HUES48 (cell line): ENCODE results near the gene NPIPA1.
"Not testable (repeated sequence)": the region's sequence is repeated elsewhere in the genome, so short reads cannot be mapped to it uniquely, and the experiment has no call there.

Experiments used
- H3K27ac ChIP-seq: one replicate; pipeline ENCODE4 v1.7.0; 2013; ENCODE audit warnings: low read depth, low read length, inconsistent platforms
- H3K27me3 ChIP-seq: 2 replicates; pipeline ENCODE4 v1.6.1; 2013; ENCODE audit warnings: mild to moderate bottlenecking, low read length; ENCODE audit not compliant: control insufficient read depth, insufficient read depth
- H3K36me3 ChIP-seq: 2 replicates; pipeline ENCODE4 v1.6.1; 2013; ENCODE audit warnings: low read length; ENCODE audit not compliant: control insufficient read depth, insufficient read depth
- H3K4me1 ChIP-seq: 2 replicates; pipeline ENCODE4 v1.6.1; 2013; ENCODE audit warnings: mild to moderate bottlenecking, low read length; ENCODE audit not compliant: control insufficient read depth, insufficient read depth
- H3K4me3 ChIP-seq: 2 replicates; pipeline ENCODE4 v1.5.1; 2013; ENCODE audit warnings: mild to moderate bottlenecking, low read depth, low read length
- H3K9ac ChIP-seq: 2 replicates; pipeline ENCODE4 v1.6.1; 2013; ENCODE audit warnings: mild to moderate bottlenecking, low read depth, low read length, moderate library complexity
- H3K9me3 ChIP-seq: 2 replicates; pipeline ENCODE4 v1.6.1; 2013; ENCODE audit warnings: low read length; ENCODE audit not compliant: control insufficient read depth, insufficient read depth

Gene NPIPA1

DNA sequence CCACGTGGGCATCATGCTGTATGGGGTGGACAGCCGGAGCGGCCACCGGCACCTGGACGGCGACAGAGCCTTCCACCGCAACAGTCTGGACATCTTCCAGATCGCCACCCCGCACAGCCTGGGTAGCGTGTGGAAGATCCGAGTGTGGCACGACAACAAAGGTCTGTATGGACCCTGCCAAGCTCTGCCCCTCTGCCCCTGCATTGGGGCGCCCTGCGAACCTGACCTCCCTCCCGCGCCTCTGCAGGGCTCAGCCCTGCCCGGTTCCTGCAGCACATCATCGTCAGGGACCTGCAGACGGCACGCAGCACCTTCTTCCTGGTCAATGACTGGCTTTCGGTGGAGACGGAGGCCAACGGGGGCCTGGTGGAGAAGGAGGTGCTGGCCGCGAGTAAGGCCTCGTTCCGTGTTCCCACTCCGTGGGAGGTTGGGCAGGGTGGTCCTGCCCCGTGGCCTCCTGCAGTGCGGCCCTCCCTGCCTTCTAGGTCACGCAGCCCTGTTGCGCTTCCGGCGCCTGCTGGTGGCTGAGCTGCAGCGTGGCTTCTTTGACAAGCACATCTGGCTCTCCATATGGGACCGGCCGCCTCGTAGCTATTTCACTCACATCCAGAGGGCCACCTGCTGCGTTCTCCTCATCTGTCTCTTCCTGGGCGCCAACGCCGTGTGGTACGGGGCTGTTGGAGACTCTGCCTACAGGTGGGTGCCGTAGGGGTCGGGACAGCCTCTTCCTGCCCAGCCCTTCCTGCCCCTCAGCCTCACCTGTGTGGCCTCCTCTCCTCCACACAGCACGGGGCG is 4.5 kb upstream of the NPIPA1 start:
- H3K27me3 ChIP-seq, H3K9ac ChIP-seq, H3K4me3 ChIP-seq, H3K4me1 ChIP-seq, H3K36me3 ChIP-seq, H3K27ac ChIP-seq, H3K9me3 ChIP-seq: not testable (repeated sequence)

DNA sequence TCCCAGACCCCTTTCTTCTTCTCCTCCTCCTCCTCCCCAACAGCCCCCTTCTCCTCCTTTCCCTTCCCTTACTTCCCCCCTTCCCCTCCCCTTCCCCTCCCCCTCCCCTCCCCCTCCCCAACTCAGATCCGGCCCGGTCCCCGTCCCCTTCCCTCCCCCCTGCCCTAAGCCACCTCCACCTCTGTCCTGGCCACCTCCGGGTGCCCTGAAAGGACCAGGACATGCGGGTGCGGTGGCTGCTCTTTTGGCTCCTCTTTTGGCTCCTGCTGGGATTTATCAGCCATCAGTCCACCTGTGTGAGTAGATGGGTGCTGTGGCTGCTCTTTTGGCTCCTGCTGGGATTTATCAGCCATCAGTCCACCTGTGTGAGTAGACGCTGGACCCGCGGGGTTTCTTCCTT is 751 bp downstream of the NPIPA1 start:
- H3K36me3 ChIP-seq, H3K9ac ChIP-seq, H3K27me3 ChIP-seq, H3K4me3 ChIP-seq, H3K27ac ChIP-seq, H3K9me3 ChIP-seq, H3K4me1 ChIP-seq: not testable (repeated sequence)

DNA sequence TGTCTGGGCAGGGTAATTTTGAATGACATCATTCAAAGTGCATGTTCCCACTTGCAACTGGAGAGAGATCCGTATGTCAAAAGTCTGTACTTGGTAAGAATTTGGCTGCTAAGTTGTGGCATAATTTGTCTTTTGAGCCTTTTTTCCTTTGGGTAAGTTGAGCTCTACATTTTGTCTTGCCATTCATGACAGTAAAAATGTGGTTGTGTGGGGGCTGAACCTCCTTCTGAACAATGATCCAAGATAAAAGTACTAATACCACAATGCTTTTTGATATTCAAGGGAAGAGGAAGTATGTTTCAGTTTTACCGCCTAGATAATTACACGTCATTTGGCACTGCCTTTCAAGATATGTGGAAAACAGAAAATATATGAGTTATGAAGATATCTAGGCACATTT is 5.4 kb downstream of the NPIPA1 start:
- H3K9ac ChIP-seq, H3K9me3 ChIP-seq, H3K27ac ChIP-seq, H3K4me3 ChIP-seq, H3K36me3 ChIP-seq, H3K27me3 ChIP-seq, H3K4me1 ChIP-seq: not testable (repeated sequence)

DNA sequence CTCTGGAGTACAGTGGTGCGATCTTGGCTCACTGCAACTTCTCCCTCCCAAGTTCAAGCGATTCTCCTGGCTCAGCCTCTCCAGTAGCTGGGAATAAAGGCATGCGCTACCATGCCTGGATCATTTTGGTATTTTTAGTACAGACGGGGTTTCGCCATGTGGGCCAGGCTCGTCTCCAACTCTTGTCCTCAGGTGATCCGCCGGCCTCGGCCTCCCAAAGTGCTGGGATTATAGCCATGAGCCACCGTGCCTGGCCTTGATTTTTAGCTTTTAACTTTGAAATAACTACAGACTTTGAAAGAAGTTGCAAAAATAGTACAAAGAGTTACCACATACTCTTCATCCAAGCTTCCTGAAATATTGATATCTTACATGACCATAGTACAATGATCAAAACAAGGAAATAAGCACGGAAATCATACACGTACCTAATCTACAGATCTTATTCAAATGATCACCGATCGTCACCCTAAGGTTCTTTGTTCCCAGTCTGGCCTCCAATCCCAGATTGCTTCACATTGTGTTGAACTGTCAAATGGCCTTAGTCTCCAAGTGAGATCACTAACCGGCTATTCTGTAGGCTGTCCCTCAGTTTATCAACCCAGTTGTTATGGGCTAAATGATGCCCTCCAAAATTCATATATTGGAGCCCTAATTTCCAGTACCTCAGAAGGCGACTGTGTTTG is 18.4 kb downstream of the NPIPA1 start:
- no peaks in the 10 kb centered on the region for H3K36me3 ChIP-seq
- H3K9ac ChIP-seq, result no peak overlapping the region
- H3K4me3 ChIP-seq, result no peak overlapping the region
- no peaks in the 10 kb centered on the region for H3K27me3 ChIP-seq
- no peaks in the 10 kb centered on the region for H3K4me1 ChIP-seq
- no peak overlapping the region for H3K27ac ChIP-seq
- no peaks in the 10 kb centered on the region for H3K9me3 ChIP-seq

DNA sequence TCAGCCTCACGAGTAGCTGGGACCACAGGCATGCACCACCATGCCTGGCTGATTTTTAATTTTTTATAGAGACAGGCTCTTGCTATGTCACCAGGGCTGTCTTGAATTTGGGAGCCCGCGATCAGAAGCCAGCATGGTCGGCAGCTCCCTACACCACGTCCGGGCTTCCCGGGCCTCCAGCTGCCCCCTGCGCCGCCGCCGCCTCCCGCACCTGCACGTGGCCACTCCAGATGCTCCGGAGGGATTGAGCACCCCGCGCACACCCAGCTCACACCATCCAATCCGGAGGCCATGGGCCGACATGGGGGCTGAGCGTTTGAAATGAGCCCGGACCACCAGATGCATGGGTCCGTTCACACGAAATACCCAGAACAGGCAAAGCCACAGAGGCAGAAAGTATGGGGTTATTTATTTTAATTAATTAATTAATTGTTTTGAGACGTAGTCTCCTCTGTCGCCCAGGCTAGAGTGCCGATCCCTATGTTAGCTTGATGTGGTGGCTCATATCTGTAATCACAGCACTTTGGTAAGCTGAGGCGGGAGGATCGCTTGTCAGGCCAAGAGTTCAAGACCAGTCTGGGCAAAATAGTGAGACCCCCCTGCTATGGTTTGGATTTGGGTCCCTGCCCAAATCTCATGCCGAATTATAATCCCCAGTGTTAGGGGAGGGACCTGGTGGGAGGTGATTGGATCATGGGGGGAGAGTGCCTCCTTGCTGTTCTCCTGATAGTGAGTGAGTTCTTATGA is 20.5 kb downstream of the NPIPA1 start:
- Histone ChIP-seq H3K27me3 (no peaks in the 10 kb centered on the region), H3K9me3 (no peaks in the 10 kb centered on the region), H3K36me3 (no peaks in the 10 kb centered on the region), H3K27ac (no peak overlapping the region), H3K4me3 (no peak overlapping the region), H3K9ac (no peak overlapping the region), H3K4me1 (no peaks in the 10 kb centered on the region)

DNA sequence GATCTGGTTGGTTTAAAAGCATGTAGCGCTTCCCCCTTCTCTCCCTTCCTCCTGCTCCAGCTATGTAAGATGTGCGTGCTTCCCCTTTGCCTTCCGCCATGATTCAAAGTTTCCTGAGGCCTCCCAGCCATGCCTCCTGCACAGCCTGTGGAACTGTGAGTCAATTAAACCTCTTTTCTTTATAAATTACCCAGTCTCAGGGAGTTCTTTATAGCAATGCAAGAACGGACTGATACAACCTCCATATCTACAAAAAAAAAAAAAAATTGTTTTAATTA is 21.0 kb downstream of the NPIPA1 start:
- no peaks in the 10 kb centered on the region for H3K4me1 ChIP-seq
- H3K36me3 ChIP-seq, result no peaks in the 10 kb centered on the region
- H3K4me3 ChIP-seq, result no peak overlapping the region
- no peak overlapping the region for H3K9ac ChIP-seq
- H3K27ac ChIP-seq, result no peak overlapping the region
- H3K9me3 ChIP-seq, result no peaks in the 10 kb centered on the region
- H3K27me3 ChIP-seq, result no peaks in the 10 kb centered on the region

DNA sequence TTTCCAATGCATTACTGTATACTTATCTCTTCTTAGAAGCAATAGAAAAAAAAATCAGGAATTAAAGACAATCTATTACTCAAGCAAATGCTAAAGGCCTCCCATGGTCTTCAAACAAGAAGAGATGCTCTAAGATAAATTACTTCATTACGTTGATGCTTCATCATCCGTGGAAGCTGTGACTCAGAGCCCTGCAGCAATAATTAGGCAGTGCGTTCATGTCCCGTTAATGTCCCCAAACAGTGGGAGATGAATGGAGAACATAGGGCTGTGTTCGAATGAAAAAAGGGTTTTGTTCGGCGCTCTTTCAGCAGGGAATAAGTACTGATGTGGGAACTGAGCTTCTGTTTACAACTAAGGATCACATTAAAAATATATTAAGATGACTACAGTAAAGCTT is 21.7 kb downstream of the NPIPA1 start:
- H3K9ac ChIP-seq, result no peak overlapping the region
- H3K27ac ChIP-seq, result no peak overlapping the region
- H3K9me3 ChIP-seq, result no peaks in the 10 kb centered on the region
- H3K4me1 ChIP-seq, result no peaks in the 10 kb centered on the region
- no peaks in the 10 kb centered on the region for H3K27me3 ChIP-seq
- H3K4me3 ChIP-seq, result no peak overlapping the region
- no peaks in the 10 kb centered on the region for H3K36me3 ChIP-seq

DNA sequence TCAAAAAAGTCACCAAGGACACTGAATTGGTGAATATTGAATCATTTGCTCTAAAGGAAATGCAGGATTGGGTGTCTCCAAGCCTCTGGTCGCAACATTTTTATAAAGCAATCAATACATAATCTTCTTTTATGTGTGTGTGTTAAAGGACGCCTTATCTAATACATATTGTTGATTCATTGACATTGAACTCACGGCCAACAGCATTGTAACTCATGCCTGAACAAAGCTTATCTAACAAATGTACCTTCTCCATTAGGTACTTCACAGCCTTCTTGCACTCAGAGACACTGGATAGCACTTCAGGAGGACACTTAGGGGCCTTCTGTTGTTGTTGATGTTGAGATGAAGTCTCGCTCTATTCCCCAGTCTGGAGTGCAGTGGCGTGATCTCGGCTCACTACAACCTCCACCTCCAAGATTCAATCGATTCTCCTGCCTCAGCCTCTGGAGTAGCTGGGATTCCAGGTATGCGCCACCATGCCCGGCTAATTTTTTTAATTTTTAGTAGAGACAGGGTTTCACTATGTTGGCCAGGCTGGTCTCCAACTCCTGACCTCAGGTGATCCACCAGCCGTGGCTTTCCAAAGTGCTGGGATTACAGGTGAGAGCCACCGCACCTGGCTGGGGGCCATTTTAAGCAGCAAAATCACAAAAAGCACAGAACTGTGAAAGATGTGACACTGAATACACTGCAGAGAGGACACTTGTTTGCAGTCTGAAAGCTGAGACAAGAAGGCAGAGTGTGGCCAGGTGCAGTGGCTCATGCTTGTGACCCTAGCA is 24.4 kb downstream of the NPIPA1 start:
- Histone ChIP-seq H3K4me3 (no peak overlapping the region), H3K27me3 (no peaks in the 10 kb centered on the region), H3K9me3 (no peaks in the 10 kb centered on the region), H3K27ac (no peak overlapping the region), H3K36me3 (no peaks in the 10 kb centered on the region), H3K9ac (no peak overlapping the region), H3K4me1 (no peaks in the 10 kb centered on the region)

GRCh38 chr16:14963281-14964173 is 26.3 kb downstream of the NPIPA1 start:
- Histone ChIP-seq H3K4me1 (no peaks in the 10 kb centered on the region), H3K9me3 (no peaks in the 10 kb centered on the region), H3K4me3 (no peak overlapping the region), H3K36me3 (no peaks in the 10 kb centered on the region), H3K27me3 (no peaks in the 10 kb centered on the region), H3K9ac (no peak overlapping the region), H3K27ac (no peak overlapping the region)

GRCh38 chr16:14965328-14965727 is 28.1 kb downstream of the NPIPA1 start:
- Histone ChIP-seq H3K9me3 (no peaks in the 10 kb centered on the region), H3K36me3 (no peaks in the 10 kb centered on the region), H3K4me3 (no peak overlapping the region), H3K4me1 (no peaks in the 10 kb centered on the region), H3K27me3 (no peaks in the 10 kb centered on the region), H3K9ac (no peak overlapping the region), H3K27ac (no peak overlapping the region)
